Calu3 (cell line): ENCODE results near the gene RASD2. TPM values are rescaled to one million over a fixed set of nuclear protein-coding genes. Genes with fewer than 3 reads are reported as not detected.

Source experiments
- BruUV-seq: library from RNA; stranded (reverse); fragments of 400-500 nt; replicated peaks from 2 replicates; lab custom pipeline; 2021; lab: Mats Ljungman, UMichigan
- CTCF ChIA-PET: fragments of 300-600 bp; sonication (Branson Sonifier 250); formaldehyde crosslinking; loops from one replicate; lab custom pipeline; 2022; ENCODE audit warnings: antibody characterized with exemption; lab: Charles Lee
- DNase-seq: peaks from one replicate; pipeline ENCODE4 v3.0.0; 2022
- H3K27ac Mint-ChIP-seq: one replicate; pipeline ENCODE4 v1.8.0; 2022; ENCODE audit warnings: mixed read lengths; ENCODE audit not compliant: unreplicated experiment
- H3K27me3 Mint-ChIP-seq: one replicate; pipeline ENCODE4 v1.8.0; 2022; ENCODE audit warnings: mixed read lengths; ENCODE audit not compliant: unreplicated experiment
- H3K36me3 Mint-ChIP-seq: one replicate; pipeline ENCODE4 v1.8.0; 2022; ENCODE audit warnings: mild to moderate bottlenecking, moderate library complexity, mixed read lengths; ENCODE audit not compliant: insufficient read depth, unreplicated experiment
- H3K4me1 Mint-ChIP-seq: one replicate; pipeline ENCODE4 v1.8.0; 2022; ENCODE audit warnings: mild to moderate bottlenecking, low read depth, mixed read lengths; ENCODE audit not compliant: unreplicated experiment
- H3K4me3 Mint-ChIP-seq: one replicate; pipeline ENCODE4 v1.8.0; 2022; ENCODE audit warnings: mild to moderate bottlenecking, low read depth, moderate library complexity, mixed read lengths; ENCODE audit not compliant: unreplicated experiment
- H3K9me3 Mint-ChIP-seq: one replicate; pipeline ENCODE4 v1.8.0; 2022; ENCODE audit warnings: low read depth, mixed read lengths; ENCODE audit not compliant: unreplicated experiment
- intact Hi-C: fragments of 100-400 bp; cut with micrococcal nuclease; formaldehyde crosslinking; loops from one replicate; pipeline ENCODE4 v1.10.0; 2022; ENCODE audit not compliant: unreplicated experiment
- total RNA-seq: library from RNA; stranded (reverse); gene quantifications from 2 replicates; pipeline ENCODE4 v1.2.3, GENCODE V29; 2022
- TF ChIP-seq, protein P1 (sequence below): fragments of 200-600 bp; IDR thresholded peaks from one replicate; pipeline ENCODE4 v1.8.0; 2022; ENCODE audit warnings: antibody characterized with exemption; ENCODE audit not compliant: unreplicated experiment

Gene RASD2
- total RNA-seq, 1 experiment from 2014 or later: 0.14 TPM

DNA sequence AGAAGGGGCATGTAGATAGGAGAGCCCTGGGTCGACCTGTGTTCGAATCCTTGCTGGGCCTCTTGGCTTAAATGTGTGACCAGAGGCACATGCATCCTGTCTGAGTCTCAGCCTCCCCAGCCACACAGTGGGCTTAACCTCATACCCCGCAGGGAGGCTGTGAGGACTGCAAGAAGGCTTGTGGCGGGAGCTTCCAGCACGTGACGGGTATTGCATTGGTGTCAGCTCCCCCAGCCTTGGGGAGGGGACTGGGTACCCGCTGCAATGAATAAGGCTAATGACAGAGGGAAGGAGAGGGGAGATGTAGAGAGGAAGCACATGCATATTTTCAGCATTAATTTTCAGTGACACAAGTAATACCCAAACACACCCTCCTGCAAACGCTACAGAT is 8.1 kb downstream of the RASD2 start:
- Mint-ChIP-seq H3K4me3 (no peak overlapping the region), H3K27me3 (peaks cover 75% of the 10 kb centered on the region), H3K9me3 (no peaks in the 10 kb centered on the region), H3K27ac (no peak overlapping the region), H3K36me3 (peaks cover 12% of the 10 kb centered on the region), H3K4me1 (peaks cover 19% of the 10 kb centered on the region)
- CTCF ChIA-PET: no interaction called here
- TF ChIP-seq, protein P1, sequence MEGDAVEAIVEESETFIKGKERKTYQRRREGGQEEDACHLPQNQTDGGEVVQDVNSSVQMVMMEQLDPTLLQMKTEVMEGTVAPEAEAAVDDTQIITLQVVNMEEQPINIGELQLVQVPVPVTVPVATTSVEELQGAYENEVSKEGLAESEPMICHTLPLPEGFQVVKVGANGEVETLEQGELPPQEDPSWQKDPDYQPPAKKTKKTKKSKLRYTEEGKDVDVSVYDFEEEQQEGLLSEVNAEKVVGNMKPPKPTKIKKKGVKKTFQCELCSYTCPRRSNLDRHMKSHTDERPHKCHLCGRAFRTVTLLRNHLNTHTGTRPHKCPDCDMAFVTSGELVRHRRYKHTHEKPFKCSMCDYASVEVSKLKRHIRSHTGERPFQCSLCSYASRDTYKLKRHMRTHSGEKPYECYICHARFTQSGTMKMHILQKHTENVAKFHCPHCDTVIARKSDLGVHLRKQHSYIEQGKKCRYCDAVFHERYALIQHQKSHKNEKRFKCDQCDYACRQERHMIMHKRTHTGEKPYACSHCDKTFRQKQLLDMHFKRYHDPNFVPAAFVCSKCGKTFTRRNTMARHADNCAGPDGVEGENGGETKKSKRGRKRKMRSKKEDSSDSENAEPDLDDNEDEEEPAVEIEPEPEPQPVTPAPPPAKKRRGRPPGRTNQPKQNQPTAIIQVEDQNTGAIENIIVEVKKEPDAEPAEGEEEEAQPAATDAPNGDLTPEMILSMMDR: no peak
- intact Hi-C loops: no loop called here
- no TSS peak for BruUV-seq
- DNase-seq: no peak

DNA sequence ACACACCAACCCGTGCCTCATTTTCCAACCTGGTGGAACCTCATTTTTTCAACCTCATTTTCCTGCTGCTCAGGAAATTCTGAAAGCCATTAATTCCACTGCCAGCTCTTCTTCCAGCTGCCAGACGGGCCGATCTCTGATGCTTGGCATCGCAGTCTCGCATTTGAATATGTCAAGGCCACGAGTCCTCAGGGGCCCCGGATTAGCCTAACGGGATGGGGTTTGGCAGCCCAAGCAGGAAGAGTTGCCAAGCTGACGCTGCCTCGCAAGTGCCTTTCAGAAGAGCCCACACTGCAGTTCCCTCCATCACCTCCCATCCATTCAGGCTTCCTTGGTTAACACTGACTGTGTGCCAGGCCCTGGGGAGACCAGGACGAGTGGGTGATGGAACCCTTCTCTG is 8.7 kb downstream of the RASD2 start:
- Mint-ChIP-seq H3K36me3 (peaks cover 12% of the 10 kb centered on the region), H3K9me3 (no peaks in the 10 kb centered on the region), H3K4me3 (no peak overlapping the region), H3K27me3 (peaks cover 75% of the 10 kb centered on the region), H3K4me1 (peaks cover 19% of the 10 kb centered on the region), H3K27ac (no peak overlapping the region)
- no peak for DNase-seq
- intact Hi-C loops: no loop called here
- no TSS peak for BruUV-seq
- TF ChIP-seq, protein P1: no peak
- CTCF ChIA-PET: no interaction called here

DNA sequence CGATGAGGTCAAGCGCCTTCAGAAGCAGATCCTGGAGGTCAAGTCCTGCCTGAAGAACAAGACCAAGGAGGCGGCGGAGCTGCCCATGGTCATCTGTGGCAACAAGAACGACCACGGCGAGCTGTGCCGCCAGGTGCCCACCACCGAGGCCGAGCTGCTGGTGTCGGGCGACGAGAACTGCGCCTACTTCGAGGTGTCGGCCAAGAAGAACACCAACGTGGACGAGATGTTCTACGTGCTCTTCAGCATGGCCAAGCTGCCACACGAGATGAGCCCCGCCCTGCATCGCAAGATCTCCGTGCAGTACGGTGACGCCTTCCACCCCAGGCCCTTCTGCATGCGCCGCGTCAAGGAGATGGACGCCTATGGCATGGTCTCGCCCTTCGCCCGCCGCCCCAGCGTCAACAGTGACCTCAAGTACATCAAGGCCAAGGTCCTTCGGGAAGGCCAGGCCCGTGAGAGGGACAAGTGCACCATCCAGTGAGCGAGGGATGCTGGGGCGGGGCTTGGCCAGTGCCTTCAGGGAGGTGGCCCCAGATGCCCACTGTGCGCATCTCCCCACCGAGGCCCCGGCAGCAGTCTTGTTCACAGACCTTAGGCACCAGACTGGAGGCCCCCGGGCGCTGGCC is 11.0 kb downstream of the RASD2 start:
- Mint-ChIP-seq H3K27ac (no peak overlapping the region), H3K9me3 (no peaks in the 10 kb centered on the region), H3K4me1 (peaks cover 19% of the 10 kb centered on the region), H3K36me3 (peaks cover 12% of the 10 kb centered on the region), H3K4me3 (no peak overlapping the region), H3K27me3 (peaks cover 75% of the 10 kb centered on the region)
- no peak for DNase-seq
- CTCF ChIA-PET: interaction anchor here (0.9 kb wide), 1 partner anchor 32 kb away, joined by 3 read pairs; no protein-coding TSS in a partner anchor
- intact Hi-C loops: no loop called here
- TF ChIP-seq, protein P1: no peak
- no TSS peak for BruUV-seq

DNA sequence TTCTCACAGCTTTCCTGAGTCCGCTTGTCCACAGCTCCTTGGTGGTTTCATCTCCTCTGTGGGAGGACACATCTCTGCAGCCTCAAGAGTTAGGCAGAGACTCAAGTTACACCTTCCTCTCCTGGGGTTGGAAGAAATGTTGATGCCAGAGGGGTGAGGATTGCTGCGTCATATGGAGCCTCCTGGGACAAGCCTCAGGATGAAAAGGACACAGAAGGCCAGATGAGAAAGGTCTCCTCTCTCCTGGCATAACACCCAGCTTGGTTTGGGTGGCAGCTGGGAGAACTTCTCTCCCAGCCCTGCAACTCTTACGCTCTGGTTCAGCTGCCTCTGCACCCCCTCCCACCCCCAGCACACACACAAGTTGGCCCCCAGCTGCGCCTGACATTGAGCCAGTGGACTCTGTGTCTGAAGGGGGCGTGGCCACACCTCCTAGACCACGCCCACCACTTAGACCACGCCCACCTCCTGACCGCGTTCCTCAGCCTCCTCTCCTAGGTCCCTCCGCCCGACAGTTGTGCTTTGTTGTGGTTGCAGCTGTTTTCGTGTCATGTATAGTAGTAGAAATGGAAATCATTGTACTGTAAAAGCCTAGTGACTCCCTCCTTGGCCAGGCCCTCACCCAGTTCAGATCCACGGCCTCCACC is 11.7 kb downstream of the RASD2 start:
- Mint-ChIP-seq H3K9me3 (no peaks in the 10 kb centered on the region), H3K27me3 (peaks cover 75% of the 10 kb centered on the region), H3K27ac (no peak overlapping the region), H3K4me1 (peaks cover 19% of the 10 kb centered on the region), H3K36me3 (peaks cover 12% of the 10 kb centered on the region), H3K4me3 (no peak overlapping the region)
- TF ChIP-seq, protein P1: no peak
- intact Hi-C loops: no loop called here
- CTCF ChIA-PET: interaction anchor here (0.9 kb wide), 1 partner anchor 31 kb away, joined by 3 read pairs; no protein-coding TSS in a partner anchor
- peak; percentile 67 for DNase-seq
- no TSS peak for BruUV-seq
